ENCODE measurements around the gene DPAGT1. TPM values are rescaled to one million over a fixed set of nuclear protein-coding genes. Genes with fewer than 3 reads are reported as not detected.

DPAGT1 gene
- total RNA-seq, 1 donor from 2014 or later: 8.7 TPM

GRCh38 chr11:119057000-119057769, 44.5 kb downstream of the DPAGT1 start, which contains the start of gene HYOU1:
TSS of gene HYOU1 (minus strand) at chr11:119057205. CDS start at chr11:119056160, 1,045 bp downstream.
- peak; percentile 95 for DNase-seq

- peak; percentile 36 for DNase-seq
Observed at GRCh38 chr11:119056421-119056999, 45.1 kb downstream of the DPAGT1 start.

DNA sequence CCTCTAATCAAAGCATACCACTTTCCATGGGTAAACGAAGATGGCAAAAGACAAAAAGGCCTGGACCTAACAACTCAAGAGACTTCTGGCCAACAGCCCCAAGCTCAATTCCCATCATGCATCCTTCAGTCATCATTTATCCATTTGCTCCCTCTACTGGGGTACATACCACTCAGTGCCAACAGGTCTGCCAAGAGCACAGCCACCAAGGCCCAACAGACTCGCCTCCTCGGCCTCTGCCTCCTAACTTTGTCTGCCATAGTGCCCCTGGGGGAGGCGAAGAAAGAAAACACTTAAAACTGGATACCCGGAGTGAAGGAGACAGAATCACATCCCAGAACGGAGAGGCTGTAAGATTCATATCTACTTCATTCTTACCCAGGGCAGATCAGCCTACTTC, 45.8 kb downstream of the DPAGT1 start:
- no peak for DNase-seq

DNA sequence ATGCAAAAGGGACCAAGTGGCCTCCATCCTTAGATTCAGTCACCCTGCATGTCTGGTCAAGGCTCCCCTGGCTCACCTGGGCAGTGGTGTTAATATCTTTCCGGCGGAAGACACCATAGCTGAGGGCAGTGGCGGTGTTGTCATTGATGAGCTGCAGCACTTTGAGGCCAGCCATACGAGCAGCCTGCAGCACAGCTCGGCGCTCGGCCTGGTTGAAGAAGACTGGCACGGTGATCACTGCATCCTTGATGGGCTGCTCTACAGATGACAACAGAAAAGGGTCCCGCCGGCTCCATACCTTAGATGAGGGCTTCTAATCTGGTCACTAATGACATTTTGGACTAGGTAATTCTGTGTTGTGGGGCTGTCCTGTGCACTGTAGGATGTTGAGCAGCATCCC, 47.2 kb downstream of the DPAGT1 start:
- no peak for DNase-seq

DNA sequence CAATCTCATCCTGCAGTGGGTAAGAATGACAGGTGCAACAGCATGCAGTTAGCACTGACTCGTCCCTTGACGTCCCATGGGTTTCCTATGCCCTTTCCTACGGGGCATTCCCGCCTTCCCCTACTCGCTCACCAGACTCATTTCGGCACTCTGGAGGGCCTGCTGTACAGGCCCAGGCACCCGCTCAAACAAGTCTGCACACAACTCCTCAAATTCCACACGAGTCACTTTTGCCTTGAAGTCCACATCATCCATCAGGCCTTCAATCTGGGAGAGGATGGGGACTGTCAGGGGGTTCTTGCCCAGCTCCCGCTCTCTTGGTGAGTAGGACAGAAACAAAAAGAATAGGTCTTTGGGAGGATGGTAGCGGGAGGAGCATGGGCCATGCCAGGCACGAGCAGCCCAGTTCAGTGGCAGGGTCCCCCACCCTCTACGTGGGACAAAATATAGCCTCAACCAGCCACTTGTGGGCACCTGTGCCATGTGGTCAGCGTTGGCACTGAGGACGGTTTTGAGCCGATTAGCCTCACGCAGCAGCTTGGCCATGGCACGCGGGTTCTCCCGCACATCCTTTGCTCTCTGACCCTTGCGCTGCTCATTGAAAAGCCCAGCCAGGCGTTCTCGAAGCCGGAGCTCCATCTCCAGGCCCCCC, 49.4 kb downstream of the DPAGT1 start:
- no peak for DNase-seq

GRCh38 chr11:119051440-119052162, 50.1 kb downstream of the DPAGT1 start:
- DNase-seq: no peak

GRCh38 chr11:119049081-119049480, 52.6 kb downstream of the DPAGT1 start:
- DNase-seq: no peak

DNA sequence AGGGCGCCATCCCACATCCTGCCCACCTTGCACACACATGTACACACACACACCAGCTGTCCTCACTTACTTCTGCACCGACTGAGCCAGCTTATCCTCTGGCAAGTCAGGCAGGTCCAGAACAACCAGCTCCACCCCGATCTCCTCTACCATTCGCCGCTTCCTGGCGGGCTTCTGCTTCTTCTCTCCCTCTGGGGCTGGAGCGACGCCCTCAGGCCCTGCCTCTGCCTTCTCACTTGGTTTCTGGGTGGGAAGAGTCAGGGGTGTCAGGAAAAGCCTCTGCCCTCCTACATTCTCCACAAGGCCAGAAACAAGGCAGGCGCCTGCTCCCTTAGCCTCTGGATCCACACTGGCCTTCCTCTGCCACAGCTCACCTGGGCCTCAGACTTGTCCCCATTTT, 53.0 kb downstream of the DPAGT1 start:
- no peak for DNase-seq

GRCh38 chr11:119047205-119047604, 54.4 kb downstream of the DPAGT1 start:
- DNase-seq: no peak

Other genes starting within 250 kb of the DPAGT1 start
- gene CXCR5, start 218.0 kb downstream of the DPAGT1 start, total RNA-seq: not detected
- gene BCL9L, start 175.9 kb downstream of the DPAGT1 start, total RNA-seq: 11.5 TPM
- not detected for gene UPK2, start 145.6 kb downstream of the DPAGT1 start, total RNA-seq
- gene FOXR1, start 130.1 kb downstream of the DPAGT1 start, total RNA-seq: 0.31 TPM
- gene CENATAC, start 103.7 kb downstream of the DPAGT1 start, total RNA-seq: 31.0 TPM
- 705 TPM for gene RPS25, start 83.5 kb downstream of the DPAGT1 start, total RNA-seq
- gene TRAPPC4, start 83.1 kb downstream of the DPAGT1 start, total RNA-seq: 63.9 TPM
- gene SLC37A4, start 71.0 kb downstream of the DPAGT1 start, total RNA-seq: 9.5 TPM
- 37.0 TPM for gene HYOU1, start 44.6 kb downstream of the DPAGT1 start, total RNA-seq
- gene VPS11, start 34.0 kb downstream of the DPAGT1 start, total RNA-seq: 22.1 TPM
- gene HMBS, start 17.0 kb downstream of the DPAGT1 start, total RNA-seq: 2.0 TPM
- gene C2CD2L, start 5.5 kb upstream of the DPAGT1 start, total RNA-seq: 7.6 TPM
- 21.7 TPM for gene HINFP, start 19.7 kb upstream of the DPAGT1 start, total RNA-seq
- 2.5 TPM for gene ABCG4, start 47.2 kb upstream of the DPAGT1 start, total RNA-seq
- gene NLRX1, start 66.9 kb upstream of the DPAGT1 start, total RNA-seq: 3.3 TPM
- not detected for gene NHERF4, start 83.6 kb upstream of the DPAGT1 start, total RNA-seq
- gene CBL, start 104.5 kb upstream of the DPAGT1 start, total RNA-seq: 12.0 TPM
- gene MCAM, start 215.3 kb upstream of the DPAGT1 start, total RNA-seq: 10.6 TPM
- 1.6 TPM for gene RNF26, start 232.7 kb upstream of the DPAGT1 start, total RNA-seq
- gene C1QTNF5, start 239.0 kb upstream of the DPAGT1 start, total RNA-seq: 4.2 TPM
- gene MFRP, start 244.9 kb upstream of the DPAGT1 start, total RNA-seq: not detected